SJSA1 (cell line): Measurements from ENCODE around the gene FCMR. TPM values are rescaled to one million over a fixed set of nuclear protein-coding genes. Genes with fewer than 3 reads are reported as not detected.

Experiments
- DNase-seq, 2 experiments: peaks; one replicate each; pipeline ENCODE4 v3.0.0-alpha.2; 2015 to 2020; ENCODE audit warnings: low spot score in 2 of 2, low read depth in 1 of 2
- H3K27ac ChIP-seq: fragments of 250-450 bp; sonication (Bioruptor Pico); 2 replicates; pipeline ENCODE4 v1.5.1; 2020; ENCODE audit warnings: mild to moderate bottlenecking, moderate library complexity
- H3K27me3 ChIP-seq: fragments of 250-450 bp; sonication (Bioruptor Pico); replicated peaks from 2 replicates; pipeline ENCODE4 v1.5.1; 2020; ENCODE audit warnings: mild to moderate bottlenecking, moderate library complexity
- H3K36me3 ChIP-seq: fragments of 250-450 bp; sonication (Bioruptor Pico); 2 replicates; pipeline ENCODE4 v1.5.1; 2020; ENCODE audit warnings: mild to moderate bottlenecking
- H3K4me1 ChIP-seq: fragments of 250-450 bp; sonication (Bioruptor Pico); replicated peaks from 2 replicates; pipeline ENCODE4 v1.6.1; 2021; ENCODE audit warnings: mild to moderate bottlenecking
- H3K4me3 ChIP-seq: fragments of 250-450 bp; sonication (Bioruptor Pico); 2 replicates; pipeline ENCODE4 v1.5.1; 2020; ENCODE audit warnings: mild to moderate bottlenecking
- H3K9me3 ChIP-seq: fragments of 250-450 bp; sonication (Bioruptor Pico); replicated peaks from 2 replicates; pipeline ENCODE4 v1.5.1; 2020; ENCODE audit warnings: mild to moderate bottlenecking
- total RNA-seq: library from RNA; depleted of rRNA; stranded (reverse); fragments of >200 nt; shearing (Covaris generic); gene quantifications from 2 replicates; pipeline ENCODE4 v1.2.3, GENCODE V29; 2014

Gene FCMR
- total RNA-seq, 1 experiment from 2014 or later: 2.0 TPM

- H3K4me3 ChIP-seq: peak overlapping the region; percentile 52
- H3K9me3 ChIP-seq: peaks cover 5% of the 10 kb centered on the region; the same call in 1 of the 2 replicates
- peaks cover 7% of the 10 kb centered on the region for H3K36me3 ChIP-seq
- peaks cover 35% of the 10 kb centered on the region for H3K4me1 ChIP-seq
- DNase-seq: peak; percentile 53 to 55
- H3K27me3 ChIP-seq: no peaks in the 10 kb centered on the region
- peak overlapping the region; percentile 45 for H3K27ac ChIP-seq
These were observed 12.4 kb downstream of the FCMR start for GRCh38 chr1:206909161-206909882.

DNA sequence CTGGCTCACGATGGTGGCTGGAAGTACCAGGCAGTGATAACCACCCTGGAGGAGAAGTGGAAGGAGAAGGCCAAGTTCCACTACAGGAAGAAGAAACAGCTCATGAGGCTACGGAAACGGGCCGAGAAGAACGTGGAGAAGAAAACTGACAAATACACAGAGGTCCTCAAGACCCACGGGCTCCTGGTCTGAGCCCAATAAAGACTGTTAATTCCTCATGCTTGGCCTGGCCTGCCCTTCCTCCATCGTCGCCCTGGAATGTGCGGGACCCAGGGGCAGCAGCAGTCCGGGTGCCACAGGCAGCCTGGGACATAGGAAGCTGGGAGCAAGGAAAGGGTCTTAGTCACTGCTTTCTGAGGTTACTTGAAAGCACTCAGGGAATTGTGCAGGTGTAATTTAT lies 13.7 kb downstream of the FCMR start:
- peaks cover 35% of the 10 kb centered on the region for H3K4me1 ChIP-seq
- DNase-seq: no peak
- H3K27me3 ChIP-seq: no peaks in the 10 kb centered on the region
- peaks cover 15% of the 10 kb centered on the region for H3K36me3 ChIP-seq
- peaks cover 5% of the 10 kb centered on the region; the same call in 1 of the 2 replicates for H3K9me3 ChIP-seq
- H3K27ac ChIP-seq: no peak overlapping the region
- H3K4me3 ChIP-seq: no peak overlapping the region

- Histone ChIP-seq H3K4me3 (no peak overlapping the region), H3K9me3 (peaks cover 5% of the 10 kb centered on the region; the same call in 1 of the 2 replicates), H3K36me3 (peaks cover 18% of the 10 kb centered on the region), H3K27ac (no peak overlapping the region), H3K27me3 (no peaks in the 10 kb centered on the region), H3K4me1 (peaks cover 35% of the 10 kb centered on the region)
- no peak for DNase-seq
These were observed 14.3 kb downstream of the FCMR start for GRCh38 chr1:206907304-206907991.

GRCh38 chr1:206905295-206906164 lies 16.2 kb downstream of the FCMR start:
- peak overlapping the region; percentile 93 for H3K27ac ChIP-seq
- peaks cover 35% of the 10 kb centered on the region for H3K4me1 ChIP-seq
- H3K27me3 ChIP-seq: no peaks in the 10 kb centered on the region
- no peak overlapping the region for H3K4me3 ChIP-seq
- peaks cover 5% of the 10 kb centered on the region; the same call in 1 of the 2 replicates for H3K9me3 ChIP-seq
- peak; percentile 94 to 95 for DNase-seq
- peaks cover 18% of the 10 kb centered on the region for H3K36me3 ChIP-seq

DNA sequence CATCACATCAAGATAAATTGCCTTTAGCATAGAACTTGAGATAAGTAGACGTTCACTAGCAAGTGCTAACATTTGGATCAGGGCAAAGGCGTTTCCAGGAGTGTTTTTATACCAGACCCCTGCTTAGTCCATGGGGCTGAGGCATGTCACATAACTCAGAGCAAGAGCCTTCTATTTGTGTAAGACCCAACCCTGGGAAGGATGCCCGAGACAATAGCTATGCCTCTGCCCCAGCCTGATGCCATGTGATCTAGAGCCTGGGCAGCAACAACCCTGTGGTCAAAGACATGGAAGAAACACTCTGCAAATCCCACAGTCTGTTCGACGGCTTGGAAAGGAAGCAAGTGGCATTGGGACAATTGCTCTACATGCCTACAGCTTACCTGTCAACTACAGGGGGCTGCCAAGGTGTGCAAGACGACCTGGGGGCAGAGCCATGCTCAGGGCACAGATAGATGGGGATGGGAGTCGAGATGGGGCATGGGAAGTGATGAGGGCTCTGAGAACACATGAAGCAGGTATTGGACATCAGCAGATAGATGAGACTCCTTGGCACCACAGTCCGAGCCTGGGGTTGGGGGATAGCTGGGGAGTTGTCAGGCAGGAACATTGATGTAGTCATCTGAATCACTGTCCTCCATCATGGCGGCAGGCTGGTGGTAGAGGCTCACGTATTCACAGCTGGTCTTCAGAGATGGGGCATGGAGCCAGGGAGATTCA lies 17.2 kb downstream of the FCMR start:
- peaks cover 5% of the 10 kb centered on the region; the same call in 1 of the 2 replicates for H3K9me3 ChIP-seq
- H3K4me1 ChIP-seq: peaks cover 33% of the 10 kb centered on the region
- H3K4me3 ChIP-seq: no peak overlapping the region
- H3K27me3 ChIP-seq: no peaks in the 10 kb centered on the region
- peaks cover 18% of the 10 kb centered on the region for H3K36me3 ChIP-seq
- H3K27ac ChIP-seq: peak overlapping the region; percentile 93
- DNase-seq: no peak

DNA sequence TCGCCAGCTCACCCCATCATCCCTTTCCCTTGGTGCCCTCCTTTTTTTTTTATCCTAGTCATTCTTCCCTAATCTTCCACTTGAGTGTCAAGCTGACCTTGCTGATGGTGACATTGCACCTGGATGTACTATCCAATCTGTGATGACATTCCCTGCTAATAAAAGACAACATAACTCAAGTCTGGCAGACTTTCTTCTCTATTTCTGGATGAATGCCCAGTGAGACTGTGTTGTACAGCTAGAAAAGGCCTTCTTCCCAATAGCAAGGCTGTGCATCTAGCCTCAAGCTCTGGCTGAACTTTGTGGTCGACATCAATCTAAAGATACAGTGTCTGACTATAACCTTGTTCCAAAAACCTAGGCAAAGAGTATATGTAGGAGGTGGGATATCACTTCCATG lies 18.1 kb downstream of the FCMR start:
- no peak overlapping the region for H3K4me3 ChIP-seq
- no peak overlapping the region for H3K27ac ChIP-seq
- DNase-seq: no peak
- peaks cover 36% of the 10 kb centered on the region for H3K4me1 ChIP-seq
- peaks cover 18% of the 10 kb centered on the region for H3K36me3 ChIP-seq
- H3K27me3 ChIP-seq: no peaks in the 10 kb centered on the region
- H3K9me3 ChIP-seq: peaks cover 5% of the 10 kb centered on the region; the same call in 1 of the 2 replicates

GRCh38 chr1:206902702-206903101 lies 19.0 kb downstream of the FCMR start:
- Histone ChIP-seq H3K4me1 (peaks cover 46% of the 10 kb centered on the region), H3K36me3 (peaks cover 18% of the 10 kb centered on the region), H3K27ac (no peak overlapping the region), H3K9me3 (peaks cover 5% of the 10 kb centered on the region; the same call in 1 of the 2 replicates), H3K4me3 (no peak overlapping the region), H3K27me3 (no peaks in the 10 kb centered on the region)
- DNase-seq: no peak

DNA sequence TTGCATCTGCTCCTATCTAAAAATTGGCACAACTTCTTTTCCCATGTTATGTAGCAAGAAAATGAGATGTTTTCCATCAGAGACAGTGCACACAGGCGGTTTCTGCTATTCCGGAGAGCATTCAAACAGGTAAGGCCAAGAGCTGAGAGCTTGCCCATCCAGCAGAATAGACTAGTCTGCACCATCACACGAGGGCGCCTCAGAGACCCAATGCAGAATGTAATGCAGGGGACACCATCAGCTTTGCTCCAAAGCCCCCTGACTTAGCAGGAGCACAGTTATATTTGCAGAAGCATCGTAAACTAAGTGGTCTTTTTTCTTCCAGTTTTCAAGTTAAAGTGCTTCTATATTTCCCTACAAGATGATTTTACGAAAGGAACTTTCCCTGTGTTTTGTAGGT lies 19.8 kb downstream of the FCMR start:
- no peak for DNase-seq
- H3K27ac ChIP-seq: no peak overlapping the region
- peaks cover 18% of the 10 kb centered on the region for H3K36me3 ChIP-seq
- peaks cover 54% of the 10 kb centered on the region for H3K4me1 ChIP-seq
- H3K4me3 ChIP-seq: no peak overlapping the region
- H3K27me3 ChIP-seq: no peaks in the 10 kb centered on the region
- peaks cover 5% of the 10 kb centered on the region; the same call in 1 of the 2 replicates for H3K9me3 ChIP-seq

DNA sequence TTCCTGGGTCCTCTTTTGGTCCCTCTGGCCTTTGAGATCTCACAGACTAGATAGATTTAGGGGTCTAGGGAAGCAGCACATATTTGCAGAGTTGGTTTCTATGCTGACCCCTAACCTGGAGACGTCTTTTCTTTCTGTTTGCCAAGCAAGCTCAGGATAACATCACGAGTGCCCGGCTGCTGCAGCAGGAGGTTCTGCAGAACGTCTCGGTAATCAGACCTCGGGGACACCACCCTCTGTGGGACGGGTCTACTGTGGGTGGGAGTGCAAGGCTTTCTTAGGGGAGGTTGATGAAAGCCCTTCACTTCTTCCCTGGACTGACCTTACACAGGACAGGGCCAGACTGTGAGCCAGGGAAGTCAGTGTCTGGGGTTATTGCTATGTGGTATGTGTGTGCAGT lies 21.6 kb downstream of the FCMR start:
- H3K36me3 ChIP-seq: peaks cover 18% of the 10 kb centered on the region
- DNase-seq: no peak
- H3K9me3 ChIP-seq: peaks cover 5% of the 10 kb centered on the region; the same call in 1 of the 2 replicates
- H3K27me3 ChIP-seq: no peaks in the 10 kb centered on the region
- H3K4me3 ChIP-seq: no peak overlapping the region
- peaks cover 56% of the 10 kb centered on the region for H3K4me1 ChIP-seq
- H3K27ac ChIP-seq: no peak overlapping the region

DNA sequence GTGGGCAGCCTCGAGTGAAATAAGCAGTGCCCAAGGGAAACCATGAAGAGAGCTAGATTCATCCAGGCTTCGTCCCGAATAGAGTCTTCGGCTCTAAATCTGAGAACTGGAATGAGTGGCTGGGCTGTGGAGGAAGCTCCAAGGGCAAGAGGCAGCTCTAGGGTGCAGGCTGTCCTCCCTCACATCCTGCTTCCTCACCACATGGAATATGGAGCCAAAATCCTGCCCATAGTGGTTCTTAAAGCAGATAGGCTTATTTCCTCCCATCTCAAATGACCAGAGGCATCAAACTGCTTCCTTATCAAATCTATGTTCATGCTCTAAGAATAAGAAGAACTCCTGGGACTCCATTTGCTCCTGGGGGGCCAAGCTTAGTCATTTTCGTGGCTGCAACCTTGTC lies 22.0 kb downstream of the FCMR start:
- no peak overlapping the region for H3K27ac ChIP-seq
- peaks cover 56% of the 10 kb centered on the region for H3K4me1 ChIP-seq
- H3K27me3 ChIP-seq: no peaks in the 10 kb centered on the region
- peaks cover 2% of the 10 kb centered on the region; the same call in 1 of the 2 replicates for H3K9me3 ChIP-seq
- no peak overlapping the region for H3K4me3 ChIP-seq
- no peak for DNase-seq
- H3K36me3 ChIP-seq: peaks cover 14% of the 10 kb centered on the region

GRCh38 chr1:206898915-206899431 lies 22.8 kb downstream of the FCMR start:
- H3K36me3 ChIP-seq: peaks cover 7% of the 10 kb centered on the region
- H3K4me1 ChIP-seq: peaks cover 54% of the 10 kb centered on the region
- no peak overlapping the region for H3K4me3 ChIP-seq
- no peaks in the 10 kb centered on the region for H3K27me3 ChIP-seq
- DNase-seq: no peak
- H3K27ac ChIP-seq: peak overlapping the region; percentile 85
- no peaks in the 10 kb centered on the region for H3K9me3 ChIP-seq

DNA sequence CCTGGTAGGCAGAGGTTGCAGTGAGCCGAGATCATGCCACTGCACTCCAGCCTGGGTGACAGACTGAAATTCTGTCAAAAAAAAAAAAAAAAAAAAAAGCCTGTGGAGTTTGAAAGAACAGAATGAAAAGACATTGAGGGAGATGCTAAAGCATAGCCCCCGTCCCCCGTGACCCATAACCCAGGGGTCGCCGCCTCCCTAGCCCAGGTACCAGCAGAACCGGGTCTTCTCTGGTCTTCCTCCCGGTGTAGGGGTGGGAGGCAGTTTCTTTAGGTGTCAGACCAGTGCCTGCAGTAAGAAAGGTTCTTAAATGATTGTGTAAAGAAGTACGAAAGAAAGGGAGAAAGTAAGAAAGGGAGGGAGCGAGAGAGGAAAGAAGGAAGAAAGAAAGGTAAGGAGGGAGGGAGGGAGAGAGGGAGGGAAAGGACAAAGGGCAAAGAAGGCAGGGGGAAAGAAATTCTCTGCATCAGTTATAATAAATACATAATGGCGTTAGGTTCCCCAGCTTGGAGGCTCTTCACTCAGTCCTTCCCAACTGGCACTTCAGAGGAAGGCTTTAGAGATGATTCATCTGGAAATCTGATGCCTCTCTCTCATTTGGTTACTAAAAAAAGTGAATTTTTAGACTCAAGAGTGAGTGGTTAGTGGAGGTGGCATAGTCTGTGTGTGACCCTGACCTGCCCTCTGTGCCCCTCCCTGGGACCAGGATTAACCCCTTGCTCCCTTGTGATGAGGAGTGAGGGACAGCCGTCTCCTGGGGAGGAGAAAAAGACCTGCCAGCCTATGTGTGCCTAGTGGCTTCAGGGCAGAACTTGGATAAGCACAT lies 23.4 kb downstream of the FCMR start:
- no peaks in the 10 kb centered on the region for H3K9me3 ChIP-seq
- DNase-seq: peak in 1 of 2 experiments; percentile 73
- peaks cover 3% of the 10 kb centered on the region; the same call in 1 of the 2 replicates for H3K36me3 ChIP-seq
- no peaks in the 10 kb centered on the region for H3K27me3 ChIP-seq
- H3K4me1 ChIP-seq: peaks cover 56% of the 10 kb centered on the region
- peak overlapping the region; percentile 85 for H3K27ac ChIP-seq
- H3K4me3 ChIP-seq: no peak overlapping the region
